ENCODE results near the gene ACOT7. TPM values are rescaled to one million over a fixed set of nuclear protein-coding genes. Genes with fewer than 3 reads are reported as not detected.

Gene ACOT7
- total RNA-seq, 4 donors from 2014 or later: 23.5 to 50.7 (median 39.0) TPM

- peaks cover 3 to 26% (median 12%) of the 10 kb centered on the region in 3 donors for H3K4me1 ChIP-seq
- peak overlapping the region in 1 of 4 donors; percentile 16 for H3K27ac ChIP-seq
- intact Hi-C loops (cut with DNase I): no loop called here
- DNase-seq: no peak
- 74% methylated on average over 4 to 7 of the region's 10 CpGs for WGBS, 2 donors
- peaks cover 0 to 20% (median 0%) of the 10 kb centered on the region in 3 donors for H3K36me3 ChIP-seq
- H3K27me3 ChIP-seq: no peaks in the 10 kb centered on the region
- TF ChIP-seq POLR2A (IDR thresholded peaks at IDR 0.05): no peak
- no peak overlapping the region for H3K4me3 ChIP-seq
- no peaks in the 10 kb centered on the region for H3K9me3 ChIP-seq
Measured at GRCh38 chr1:6288665-6289064, 104.9 kb downstream of the ACOT7 start.

DNA sequence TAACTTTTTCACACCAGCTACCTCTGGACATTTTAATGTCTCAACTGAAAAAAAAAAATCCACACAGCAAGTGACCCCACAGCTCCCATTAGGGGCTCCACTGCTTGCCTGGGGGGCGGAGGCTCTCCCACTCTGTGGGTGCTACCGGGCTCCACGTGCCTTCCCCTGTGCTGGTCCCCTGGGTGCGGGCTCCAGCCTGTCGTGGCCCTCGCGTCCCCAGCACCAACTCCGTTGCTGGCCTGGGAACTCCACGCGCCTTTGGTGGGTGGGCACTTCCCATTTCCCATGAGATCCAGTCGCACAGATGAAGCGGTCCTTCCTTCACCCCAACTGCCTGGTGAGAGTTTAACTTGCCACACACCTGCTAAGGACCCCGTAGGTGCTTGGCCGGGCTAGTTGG lies 105.5 kb downstream of the ACOT7 start:
- WGBS, 2 donors: 86 to 97% methylated on average over 6 to 13 of the region's 14 CpGs
- peaks cover 0 to 13% (median 0%) of the 10 kb centered on the region in 3 donors for H3K36me3 ChIP-seq
- H3K9me3 ChIP-seq: no peaks in the 10 kb centered on the region
- no peak overlapping the region for H3K4me3 ChIP-seq
- intact Hi-C loops (cut with DNase I): no loop called here
- TF ChIP-seq POLR2A (IDR thresholded peaks at IDR 0.05) (no peak), CTCF (IDR thresholded peaks at IDR 0.05) (no peak)
- H3K27me3 ChIP-seq: no peaks in the 10 kb centered on the region
- no peak for DNase-seq
- peaks cover 3 to 26% (median 12%) of the 10 kb centered on the region in 3 donors for H3K4me1 ChIP-seq
- peak overlapping the region in 2 of 4 donors; percentile 1 to 16 for H3K27ac ChIP-seq

GRCh38 chr1:6287431-6287886 lies 106.1 kb downstream of the ACOT7 start:
- no peaks in the 10 kb centered on the region for H3K9me3 ChIP-seq
- DNase-seq: no peak
- no peak for TF ChIP-seq POLR2A (IDR thresholded peaks at IDR 0.05)
- no peak for TF ChIP-seq CTCF (IDR thresholded peaks at IDR 0.05)
- H3K4me1 ChIP-seq: peaks cover 3 to 26% (median 12%) of the 10 kb centered on the region in 3 donors
- no peaks in the 10 kb centered on the region for H3K27me3 ChIP-seq
- no peak overlapping the region for H3K4me3 ChIP-seq
- 41 to 46% methylated on average over 6 to 10 of the region's 10 CpGs for WGBS, 2 donors
- H3K27ac ChIP-seq: peak overlapping the region in 2 of 4 donors; percentile 1 to 16
- H3K36me3 ChIP-seq: peaks cover 0 to 12% (median 0%) of the 10 kb centered on the region in 3 donors
- intact Hi-C loops (cut with DNase I): no loop called here

DNA sequence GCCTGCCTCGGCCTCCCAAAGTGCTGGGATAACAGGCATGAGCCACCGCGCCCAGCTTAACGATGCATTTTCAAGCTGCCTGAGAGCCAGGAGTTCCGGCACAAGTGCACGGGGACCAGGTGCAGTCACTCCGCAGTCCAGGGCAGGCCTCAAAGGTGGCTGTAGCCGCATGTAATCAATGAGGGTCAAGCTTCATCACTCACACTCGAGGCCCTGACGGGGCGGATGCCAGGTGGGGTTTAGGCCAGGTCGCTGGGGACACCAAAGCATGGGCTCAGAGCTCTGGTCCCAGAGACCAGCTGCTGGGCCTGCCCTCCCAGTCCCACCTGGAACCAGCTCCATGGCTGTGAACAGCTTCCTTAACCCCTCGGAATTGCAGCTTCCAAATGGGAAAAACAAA lies 106.5 kb downstream of the ACOT7 start:
- 64 to 88% methylated on average over 2 to 6 of the region's 13 CpGs for WGBS, 2 donors
- no peaks in the 10 kb centered on the region for H3K9me3 ChIP-seq
- peaks cover 0 to 8% (median 0%) of the 10 kb centered on the region in 3 donors for H3K36me3 ChIP-seq
- H3K4me3 ChIP-seq: no peak overlapping the region
- no peak for DNase-seq
- H3K4me1 ChIP-seq: peaks cover 3 to 26% (median 12%) of the 10 kb centered on the region in 3 donors
- H3K27me3 ChIP-seq: no peaks in the 10 kb centered on the region
- TF ChIP-seq POLR2A (IDR thresholded peaks at IDR 0.05): no peak
- no peak for TF ChIP-seq CTCF (IDR thresholded peaks at IDR 0.05)
- peak overlapping the region in 1 of 4 donors; percentile 1 for H3K27ac ChIP-seq
- intact Hi-C loops (cut with DNase I): no loop called here

DNA sequence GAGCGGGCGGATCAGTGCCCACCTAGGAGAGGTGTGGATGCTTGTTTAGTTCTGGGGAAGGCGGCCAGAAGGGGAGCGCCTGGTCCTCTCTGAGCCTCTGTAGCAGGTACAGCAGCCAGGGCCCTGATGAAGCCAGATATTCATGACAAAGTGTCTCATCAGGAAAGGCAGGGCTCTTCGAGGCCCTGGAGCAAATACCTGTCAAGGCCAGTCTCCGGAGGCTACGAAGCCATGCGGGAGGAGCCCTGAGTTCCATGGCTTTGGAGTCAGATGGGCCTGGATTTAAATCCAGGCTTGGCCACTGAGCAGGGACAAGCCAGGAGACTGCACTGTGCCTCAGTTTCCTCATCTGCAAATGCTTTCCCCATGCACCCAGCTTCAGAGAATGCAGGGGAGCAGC lies 107.3 kb downstream of the ACOT7 start:
- intact Hi-C loops (cut with DNase I): no loop called here
- H3K36me3 ChIP-seq: peaks cover 0 to under 1% (median 0%) of the 10 kb centered on the region in 3 donors

More for the DNA sequence above, 107.3 kb downstream of the ACOT7 start:
- Histone ChIP-seq H3K9me3 (no peaks in the 10 kb centered on the region), H3K4me1 (peaks cover 3 to 21% (median 10%) of the 10 kb centered on the region in 3 donors), H3K27ac (no peak overlapping the region), H3K27me3 (no peaks in the 10 kb centered on the region), H3K4me3 (no peak overlapping the region)
- 78% methylated on average over 8 of the region's 8 CpGs; no CpG with 5 or more reads in 1 of the 2 donors for WGBS, 2 donors
- TF ChIP-seq POLR2A (IDR thresholded peaks at IDR 0.05): no peak
- TF ChIP-seq CTCF (IDR thresholded peaks at IDR 0.05): no peak
- no peak for DNase-seq

Measured in esophagus squamous epithelium (tissue), 5 donors.